Endothelial cell of umbilical vein (primary cell): ENCODE data around the gene PKHD1.

ENCODE experiments used
- EZH2 ChIP-seq: IDR thresholded peaks from 2 replicates; pipeline ENCODE4 v1.6.1; 2012; ENCODE audit warnings: borderline replicate concordance, low read depth, mild to moderate bottlenecking, moderate library complexity, low read length, inconsistent platforms; ENCODE audit not compliant: severe bottlenecking
- FOS ChIP-seq: IDR thresholded peaks from 2 replicates; pipeline ENCODE4 v1.6.1; 2011; ENCODE audit warnings: mild to moderate bottlenecking, low read length, moderate library complexity, borderline replicate concordance; ENCODE audit not compliant: insufficient read depth
- GATA2 ChIP-seq: IDR thresholded peaks from 2 replicates; pipeline ENCODE4 v1.7.0; 2011; ENCODE audit warnings: low read depth, mild to moderate bottlenecking, moderate library complexity, mixed read lengths, low read length; ENCODE audit not compliant: insufficient read length, insufficient read depth
- JUN ChIP-seq: IDR thresholded peaks from 2 replicates; pipeline ENCODE4 v1.6.1; 2011; ENCODE audit warnings: borderline replicate concordance, low read depth; ENCODE audit not compliant: insufficient read length, insufficient read depth
- MYC ChIP-seq: IDR thresholded peaks from one replicate; pipeline ENCODE4 v1.6.1; 2011; ENCODE audit warnings: mild to moderate bottlenecking, low read depth, low read length
- POLR2A ChIP-seq: IDR thresholded peaks from 2 replicates; pipeline ENCODE4 v1.6.1; 2012; ENCODE audit warnings: low read depth, mild to moderate bottlenecking, control low read depth, low read length
- POLR2AphosphoS5 ChIP-seq: IDR thresholded peaks from 2 replicates; pipeline ENCODE4 v1.6.1; 2012; ENCODE audit warnings: low read depth, mild to moderate bottlenecking, control low read depth, low read length, moderate library complexity; ENCODE audit not compliant: insufficient read depth
- TF ChIP-seq, protein P1 (sequence below): IDR thresholded peaks from 2 replicates; pipeline ENCODE4 v1.6.1; 2011; ENCODE audit not compliant: insufficient read depth, insufficient read length
- TF ChIP-seq, protein P2 (sequence below), 2 donors: IDR thresholded peaks; 1 replicate in 1 of 2; 2 replicates in 1 of 2; pipeline ENCODE4 v1.5.1; 2011; ENCODE audit warnings: low read length in 2 of 2, mild to moderate bottlenecking in 2 of 2, moderate library complexity in 2 of 2, control low read depth in 1 of 2, inconsistent platforms in 1 of 2, low read depth in 1 of 2; ENCODE audit not compliant: insufficient read depth in 1 of 2; ENCODE audit errors: extremely low read depth in 1 of 2

DNA sequence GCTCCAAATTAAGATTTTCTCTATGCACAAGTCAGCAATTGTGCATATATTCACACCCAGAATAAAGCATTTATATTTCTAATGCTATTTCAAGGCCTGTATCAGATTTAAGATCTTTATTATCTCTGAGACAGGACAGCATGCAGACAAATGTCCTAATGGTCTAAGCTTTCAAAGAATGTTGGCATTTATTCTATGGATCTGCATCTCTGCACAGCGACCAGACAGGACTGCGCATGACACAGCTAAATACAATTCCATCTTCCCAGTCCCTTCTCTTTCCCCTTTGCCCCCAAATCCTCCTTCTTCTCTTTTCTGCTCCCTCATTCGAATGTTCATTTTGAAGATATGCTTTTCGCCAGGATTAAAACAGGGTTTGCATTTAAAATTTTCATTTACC lies 478.5 kb downstream of the PKHD1 start:
- TF ChIP-seq, protein P1, sequence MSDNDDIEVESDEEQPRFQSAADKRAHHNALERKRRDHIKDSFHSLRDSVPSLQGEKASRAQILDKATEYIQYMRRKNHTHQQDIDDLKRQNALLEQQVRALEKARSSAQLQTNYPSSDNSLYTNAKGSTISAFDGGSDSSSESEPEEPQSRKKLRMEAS = no peak
- no peak for TF ChIP-seq EZH2
- TF ChIP-seq, protein P2, sequence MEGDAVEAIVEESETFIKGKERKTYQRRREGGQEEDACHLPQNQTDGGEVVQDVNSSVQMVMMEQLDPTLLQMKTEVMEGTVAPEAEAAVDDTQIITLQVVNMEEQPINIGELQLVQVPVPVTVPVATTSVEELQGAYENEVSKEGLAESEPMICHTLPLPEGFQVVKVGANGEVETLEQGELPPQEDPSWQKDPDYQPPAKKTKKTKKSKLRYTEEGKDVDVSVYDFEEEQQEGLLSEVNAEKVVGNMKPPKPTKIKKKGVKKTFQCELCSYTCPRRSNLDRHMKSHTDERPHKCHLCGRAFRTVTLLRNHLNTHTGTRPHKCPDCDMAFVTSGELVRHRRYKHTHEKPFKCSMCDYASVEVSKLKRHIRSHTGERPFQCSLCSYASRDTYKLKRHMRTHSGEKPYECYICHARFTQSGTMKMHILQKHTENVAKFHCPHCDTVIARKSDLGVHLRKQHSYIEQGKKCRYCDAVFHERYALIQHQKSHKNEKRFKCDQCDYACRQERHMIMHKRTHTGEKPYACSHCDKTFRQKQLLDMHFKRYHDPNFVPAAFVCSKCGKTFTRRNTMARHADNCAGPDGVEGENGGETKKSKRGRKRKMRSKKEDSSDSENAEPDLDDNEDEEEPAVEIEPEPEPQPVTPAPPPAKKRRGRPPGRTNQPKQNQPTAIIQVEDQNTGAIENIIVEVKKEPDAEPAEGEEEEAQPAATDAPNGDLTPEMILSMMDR (IDR thresholded peaks at IDR 0.05; ENCODE audit: extremely low read depth in 1 of 2, insufficient read depth in 1 of 2, low read depth in 1 of 2, low read length in 2 of 2) = no peak
- no peak for TF ChIP-seq POLR2AphosphoS5
- no peak for TF ChIP-seq POLR2A
- no peak for TF ChIP-seq JUN
- no peak for TF ChIP-seq MYC
- no peak for TF ChIP-seq FOS
- no peak for TF ChIP-seq GATA2
